ENCODE measurements around the gene TUBE1. TPM values are rescaled to one million over a fixed set of nuclear protein-coding genes. Genes with fewer than 3 reads are reported as not detected.

TUBE1 gene
- total RNA-seq, 1 experiment from 2014 or later: 11.6 TPM

GRCh38 chr6:112043032-112044007, 44.0 kb downstream of the TUBE1 start:
- Mint-ChIP-seq H3K4me1 (peaks cover 0 to 3% of the 10 kb centered on the region in 2 experiments; a peak in 2 of 4 replicates), H3K27me3 (ENCODE audit: low read depth) (no peaks in the 10 kb centered on the region; the same call in 1 of the 2 replicates), H3K27ac (peak overlapping the region; percentile 78 to 99 (median 98); a peak in 5 of 7 replicates), H3K4me3 (peak overlapping the region; percentile 90 to 91), H3K9me3 (peaks cover 4 to 7% of the 10 kb centered on the region in 2 experiments; a peak in 3 of 5 replicates), H3K36me3 (ENCODE audit: insufficient read depth in 1 of 3, low read depth in 3 of 3) (peaks cover 0 to 7% (median 0%) of the 10 kb centered on the region in 3 experiments; a peak in 3 of 7 replicates)
- peak overlapping the region; percentile 50 for H3K9ac ChIP-seq (ENCODE audit: extremely low read depth, insufficient read length, low read length)
- H3K27me3 ChIP-seq (ENCODE audit: insufficient read depth, low read length): no peaks in the 10 kb centered on the region
- H3K79me2 ChIP-seq (ENCODE audit: insufficient read depth, low read length): no peaks in the 10 kb centered on the region
- H3K56ac ChIP-seq (ENCODE audit: insufficient read length, low read depth, low read length): no peak overlapping the region
- no peaks in the 10 kb centered on the region for H4K20me1 ChIP-seq (ENCODE audit: control insufficient read depth, insufficient read depth, insufficient read length)
- H3K27ac ChIP-seq (ENCODE audit: insufficient read length, low read depth, low read length): peak overlapping the region; percentile 57
- H3K4me2 ChIP-seq (ENCODE audit: insufficient read depth, insufficient read length, low read length): peak overlapping the region; percentile 62
- no peak overlapping the region for H3K18ac ChIP-seq (ENCODE audit: insufficient read length, low read depth, low read length)
- no peak overlapping the region for H2BK12ac ChIP-seq (ENCODE audit: insufficient read length, low read depth, low read length)
- H3K9me3 ChIP-seq (ENCODE audit: control insufficient read depth, low read depth, low read length): no peaks in the 10 kb centered on the region
- peak; percentile 97 for TF ChIP-seq CTCF (conservative IDR thresholded peaks at IDR 0.05)
- H2BK20ac ChIP-seq (ENCODE audit: low read depth, low read length, poor library complexity, severe bottlenecking): no peak overlapping the region
- no peak overlapping the region for H3K4ac ChIP-seq (ENCODE audit: low read depth, low read length)
- H3K4me1 ChIP-seq (ENCODE audit: insufficient read depth, low read length): peaks cover 4% of the 10 kb centered on the region; the same call in 1 of the 2 replicates
- WGBS (ENCODE audit: extremely low coverage, insufficient read length, low lambda C conversion rate): no CpG with 5 or more reads among the region's 36 CpGs
- no peak overlapping the region for H3K23ac ChIP-seq (ENCODE audit: insufficient read length, low read depth, low read length)
- peak overlapping the region; percentile 92 for H2AFZ ChIP-seq (ENCODE audit: low read length)
- H3K79me1 ChIP-seq (ENCODE audit: insufficient read depth, low read depth, low read length, poor library complexity, severe bottlenecking): no peaks in the 10 kb centered on the region
- H3K23me2 ChIP-seq (ENCODE audit: insufficient read length, low read depth, low read length, poor library complexity, severe bottlenecking): no peaks in the 10 kb centered on the region
- DNase-seq: peak; percentile 95
- H3K14ac ChIP-seq (ENCODE audit: insufficient read depth, low read length): no peak overlapping the region
- H4K5ac ChIP-seq (ENCODE audit: insufficient read length, low read depth, low read length): no peak overlapping the region
- no peak overlapping the region for H2AK5ac ChIP-seq (ENCODE audit: insufficient read length, low read length)
- no peak overlapping the region for H2BK15ac ChIP-seq (ENCODE audit: low read depth, low read length)
- no peak overlapping the region for H2BK5ac ChIP-seq (ENCODE audit: insufficient read length, low read length)
- no peak overlapping the region for H4K8ac ChIP-seq (replicated peaks; ENCODE audit: insufficient read length, low read depth, low read length)
- H3T11ph ChIP-seq (ENCODE audit: low read length): no peak overlapping the region
- H4K91ac ChIP-seq (ENCODE audit: insufficient read length, low read depth, low read length): no peak overlapping the region
- H2BK120ac ChIP-seq (ENCODE audit: low read depth, low read length, poor library complexity, severe bottlenecking): peak overlapping the region; percentile 73

Measured in H9 (cell line).